Memory B cell (primary cell): ENCODE data around the gene PRPF6.

Source experiments
- ATAC-seq: fragments of 150-1000 bp; cut with Tn5 transposase; 2 replicates; pipeline ENCODE4 v1.10.0; 2021; ENCODE audit warnings: low read depth, mild to moderate bottlenecking, moderate library complexity
- DNase-seq, 2 donors: peaks; one replicate each; pipeline ENCODE4 v3.0.0; 2022; ENCODE audit warnings: low spot score in 2 of 2
- H3K27ac Mint-ChIP-seq: one replicate; pipeline ENCODE4 v1.8.0; 2022; ENCODE audit warnings: mild to moderate bottlenecking, moderate library complexity, mixed read lengths
- H3K27me3 Mint-ChIP-seq: one replicate; pipeline ENCODE4 v1.8.0; 2022; ENCODE audit warnings: mixed read lengths
- H3K36me3 Mint-ChIP-seq: one replicate; pipeline ENCODE4 v1.8.0; 2022; ENCODE audit warnings: mild to moderate bottlenecking, mixed read lengths
- H3K4me1 Mint-ChIP-seq: one replicate; pipeline ENCODE4 v1.8.0; 2022; ENCODE audit warnings: mixed read lengths
- H3K4me3 Mint-ChIP-seq: one replicate; pipeline ENCODE4 v1.8.0; 2022; ENCODE audit warnings: mild to moderate bottlenecking, moderate library complexity, mixed read lengths
- H3K9me3 Mint-ChIP-seq: one replicate; pipeline ENCODE4 v1.8.0; 2022; ENCODE audit warnings: mixed read lengths

Gene PRPF6

GRCh38 chr20:64035066-64035932 is 54.4 kb downstream of the PRPF6 start:
- Mint-ChIP-seq H3K27me3 (no peaks in the 10 kb centered on the region), H3K36me3 (peaks cover 9% of the 10 kb centered on the region), H3K4me3 (no peak overlapping the region), H3K4me1 (peaks cover 2% of the 10 kb centered on the region), H3K27ac (no peak overlapping the region), H3K9me3 (no peaks in the 10 kb centered on the region)
- ATAC-seq (no peak), DNase-seq (no peak)

- Mint-ChIP-seq H3K9me3 (no peaks in the 10 kb centered on the region), H3K27ac (no peak within 1 kb of the TSS), H3K27me3 (no peaks in the 10 kb centered on the region), H3K4me1 (peaks cover 2% of the 10 kb centered on the region), H3K4me3 (no peak within 1 kb of the TSS), H3K36me3 (peaks cover 5% of the 10 kb centered on the region)
- ATAC-seq (no peak), DNase-seq (no peak)
Observed at GRCh38 chr20:64035933-64036345, 55.0 kb downstream of the PRPF6 start, which contains the start of gene C20orf204. C20orf204 (plus strand) TSS chr20:64036182; CDS start chr20:64036324, 142 bp downstream.

- no peak for ATAC-seq
- no peak for DNase-seq
- Mint-ChIP-seq H3K36me3 (peaks cover 2% of the 10 kb centered on the region), H3K4me3 (no peak overlapping the region), H3K4me1 (peaks cover 2% of the 10 kb centered on the region), H3K9me3 (no peaks in the 10 kb centered on the region), H3K27ac (no peak overlapping the region), H3K27me3 (no peaks in the 10 kb centered on the region)
Observed at GRCh38 chr20:64036346-64037198, 55.6 kb downstream of the PRPF6 start.

GRCh38 chr20:64037199-64037497 is 56.2 kb downstream of the PRPF6 start:
- Mint-ChIP-seq H3K4me1 (peaks cover 4% of the 10 kb centered on the region), H3K27ac (no peak overlapping the region), H3K27me3 (no peaks in the 10 kb centered on the region), H3K4me3 (no peak overlapping the region), H3K9me3 (no peaks in the 10 kb centered on the region), H3K36me3 (peaks cover 2% of the 10 kb centered on the region)
- DNase-seq (no peak), ATAC-seq (no peak)

GRCh38 chr20:64037498-64038213 is 56.7 kb downstream of the PRPF6 start:
- Mint-ChIP-seq H3K9me3 (no peaks in the 10 kb centered on the region), H3K27me3 (no peaks in the 10 kb centered on the region), H3K36me3 (peaks cover under 1% of the 10 kb centered on the region), H3K27ac (no peak overlapping the region), H3K4me1 (peaks cover 5% of the 10 kb centered on the region), H3K4me3 (peak overlapping the region; percentile 68)
- DNase-seq = peak in 1 of 2 donors; percentile 39
- ATAC-seq = no peak

- DNase-seq = no peak
- Mint-ChIP-seq H3K27me3 (no peaks in the 10 kb centered on the region), H3K36me3 (no peaks in the 10 kb centered on the region), H3K4me3 (peak overlapping the region; percentile 79), H3K4me1 (peaks cover 5% of the 10 kb centered on the region), H3K27ac (no peak overlapping the region), H3K9me3 (no peaks in the 10 kb centered on the region)
- ATAC-seq = peak; percentile 31
Observed at GRCh38 chr20:64038224-64038564, 57.3 kb downstream of the PRPF6 start.

- no peak overlapping the region for H3K27ac Mint-ChIP-seq
- DNase-seq (peak; percentile 73 to 80), ATAC-seq (peak; percentile 81)
- H3K4me1 Mint-ChIP-seq = peaks cover 5% of the 10 kb centered on the region
- H3K4me3 Mint-ChIP-seq = peak overlapping the region; percentile 79
- H3K9me3 Mint-ChIP-seq = no peaks in the 10 kb centered on the region
- no peaks in the 10 kb centered on the region for H3K36me3 Mint-ChIP-seq
- H3K27me3 Mint-ChIP-seq = no peaks in the 10 kb centered on the region
Observed at GRCh38 chr20:64038565-64039292, 57.8 kb downstream of the PRPF6 start.

- no peak overlapping the region for H3K27ac Mint-ChIP-seq
- peaks cover 5% of the 10 kb centered on the region for H3K4me1 Mint-ChIP-seq
Observed at GRCh38 chr20:64039293-64040160, 58.6 kb downstream of the PRPF6 start.

GRCh38 chr20:64040231-64041039 is 59.5 kb downstream of the PRPF6 start:
- no peak for DNase-seq
- no peak overlapping the region for H3K4me3 Mint-ChIP-seq
- H3K36me3 Mint-ChIP-seq = no peaks in the 10 kb centered on the region
- H3K4me1 Mint-ChIP-seq = peaks cover 5% of the 10 kb centered on the region
- H3K27me3 Mint-ChIP-seq = peaks cover 5% of the 10 kb centered on the region
- no peaks in the 10 kb centered on the region for H3K9me3 Mint-ChIP-seq
- no peak overlapping the region for H3K27ac Mint-ChIP-seq
- ATAC-seq = no peak

More at GRCh38 chr20:64039293-64040160, 58.6 kb downstream of the PRPF6 start:
- DNase-seq (no peak), ATAC-seq (no peak)
- H3K27me3 Mint-ChIP-seq = no peaks in the 10 kb centered on the region
- H3K4me3 Mint-ChIP-seq = peak overlapping the region; percentile 79
- H3K9me3 Mint-ChIP-seq = no peaks in the 10 kb centered on the region
- no peaks in the 10 kb centered on the region for H3K36me3 Mint-ChIP-seq

GRCh38 chr20:64041040-64041780 is 60.3 kb downstream of the PRPF6 start:
- H3K4me3 Mint-ChIP-seq = peak overlapping the region; percentile 83

GRCh38 chr20:64041781-64042053 is 60.8 kb downstream of the PRPF6 start:
- DNase-seq (no peak), ATAC-seq (no peak)
- no peaks in the 10 kb centered on the region for H3K9me3 Mint-ChIP-seq
- H3K36me3 Mint-ChIP-seq = no peaks in the 10 kb centered on the region
- peaks cover 5% of the 10 kb centered on the region for H3K4me1 Mint-ChIP-seq
- H3K27ac Mint-ChIP-seq = no peak overlapping the region
- H3K27me3 Mint-ChIP-seq = peaks cover 14% of the 10 kb centered on the region
- H3K4me3 Mint-ChIP-seq = peak overlapping the region; percentile 83

More at GRCh38 chr20:64041040-64041780, 60.3 kb downstream of the PRPF6 start:
- Mint-ChIP-seq H3K27me3 (peaks cover 10% of the 10 kb centered on the region), H3K27ac (no peak overlapping the region), H3K36me3 (no peaks in the 10 kb centered on the region), H3K9me3 (no peaks in the 10 kb centered on the region), H3K4me1 (peaks cover 5% of the 10 kb centered on the region)
- peak in 1 of 2 donors; percentile 19 for DNase-seq
- ATAC-seq = no peak
